K562 (cell line): Measurements from ENCODE around the gene CSMD2. TPM values are rescaled to one million over a fixed set of nuclear protein-coding genes. Genes with fewer than 3 reads are reported as not detected.

ENCODE experiments used
- CHD7 ChIP-seq: fragments of 200-600 bp; sonication (generic); IDR thresholded peaks from one replicate; pipeline ENCODE4 v1.6.1; 2012; ENCODE audit warnings: mild to moderate bottlenecking, low read depth, low read length, inconsistent platforms
- polyA plus RNA-seq, 8 experiments: library from polyadenylated mRNA; depleted of rRNA in 4 of 8; stranded (reverse) in 5 of 8; unstranded in 3 of 8; fragments of >200 nt; fragmentation: Nextera tagmentation in 2 of 8; fragmentation: Illumina TruSeq in 1 of 8; extraction: Ambion mirVana in 2 of 8; extraction: Trizol in 1 of 8; gene quantifications; 2 replicates each; pipeline versions ENCODE4 v1.2.1 to v1.2.3, GENCODE V29; 2011 to 2014; ENCODE audit warnings: inconsistent platforms in 1 of 8, missing spikeins in 1 of 8
- total RNA-seq, 7 experiments: library from RNA; depleted of rRNA in 6 of 7; stranded (reverse); fragments of >200 nt in 6 of 7; fragmentation: Illumina TruSeq in 2 of 7; extraction: Trizol in 2 of 7; gene quantifications; 2 replicates each; pipeline versions ENCODE4 v1.2.1 to v1.2.3, GENCODE V29; 2011 to 2021; ENCODE audit warnings: low replicate concordance in 1 of 7

Gene CSMD2
- total and polyA plus RNA-seq, 9 of the 15 experiments (the other 6 are each of a cell fraction or from before 2014, with no cell fraction given), result not detected

- no peak for TF ChIP-seq CHD7
Measured at GRCh38 chr1:33948291-33948690, 216.7 kb downstream of the CSMD2 start (continued).
